ENCODE data around the gene PDE1A. TPM values are rescaled to one million over a fixed set of nuclear protein-coding genes. Genes with fewer than 3 reads are reported as not detected.

Gene PDE1A
- polyA plus RNA-seq, 1 of the 3 experiments (the other 2 are of a cell fraction), result 0.08 TPM

GRCh38 chr2:182148344-182148743 is 278.5 kb downstream of the PDE1A start:
- Histone ChIP-seq H3K9ac (no peak overlapping the region), H3K79me2 (ENCODE audit: insufficient read depth) (no peaks in the 10 kb centered on the region), H3K4me1 (ENCODE audit: control insufficient read depth in 1 of 2, insufficient read depth in 2 of 2, low read depth in 1 of 2, low read length in 1 of 2) (peaks cover 4 to 11% of the 10 kb centered on the region in 2 experiments; a peak in 3 of 4 replicates), H2AFZ (ENCODE audit: low read depth) (peak overlapping the region; percentile 27; the same call in 1 of the 2 replicates), H3K9me3 (no peaks in the 10 kb centered on the region), H3K36me3 (replicated peaks in 1 of 2; ENCODE audit: control insufficient read depth in 1 of 2, insufficient read depth in 2 of 2, low read length in 1 of 2) (no peaks in the 10 kb centered on the region), H3K4me2 (no peak overlapping the region), H3K27me3 (ENCODE audit: insufficient read depth) (no peaks in the 10 kb centered on the region), H3K4me3 (ENCODE audit: low read depth in 2 of 2, low read length in 1 of 2) (no peak overlapping the region), H4K20me1 (ENCODE audit: insufficient read depth) (no peaks in the 10 kb centered on the region), H3K27ac (ENCODE audit: low read depth in 2 of 2, low read length in 1 of 2) (no peak overlapping the region), H3F3A (replicated peaks; ENCODE audit: insufficient read depth) (no peaks in the 10 kb centered on the region), H3K9me2 (no peaks in the 10 kb centered on the region)
- no peak for DNase-seq
- POLR2A ChIA-PET, result no interaction called here
- no peak for TF ChIP-seq MEF2A (IDR thresholded peaks at IDR 0.05; ENCODE audit: borderline replicate concordance, low read depth)
- TF ChIP-seq SMC3 (IDR thresholded peaks at IDR 0.05; ENCODE audit: low read depth, low read length), result no peak
- TF ChIP-seq, protein P1, sequence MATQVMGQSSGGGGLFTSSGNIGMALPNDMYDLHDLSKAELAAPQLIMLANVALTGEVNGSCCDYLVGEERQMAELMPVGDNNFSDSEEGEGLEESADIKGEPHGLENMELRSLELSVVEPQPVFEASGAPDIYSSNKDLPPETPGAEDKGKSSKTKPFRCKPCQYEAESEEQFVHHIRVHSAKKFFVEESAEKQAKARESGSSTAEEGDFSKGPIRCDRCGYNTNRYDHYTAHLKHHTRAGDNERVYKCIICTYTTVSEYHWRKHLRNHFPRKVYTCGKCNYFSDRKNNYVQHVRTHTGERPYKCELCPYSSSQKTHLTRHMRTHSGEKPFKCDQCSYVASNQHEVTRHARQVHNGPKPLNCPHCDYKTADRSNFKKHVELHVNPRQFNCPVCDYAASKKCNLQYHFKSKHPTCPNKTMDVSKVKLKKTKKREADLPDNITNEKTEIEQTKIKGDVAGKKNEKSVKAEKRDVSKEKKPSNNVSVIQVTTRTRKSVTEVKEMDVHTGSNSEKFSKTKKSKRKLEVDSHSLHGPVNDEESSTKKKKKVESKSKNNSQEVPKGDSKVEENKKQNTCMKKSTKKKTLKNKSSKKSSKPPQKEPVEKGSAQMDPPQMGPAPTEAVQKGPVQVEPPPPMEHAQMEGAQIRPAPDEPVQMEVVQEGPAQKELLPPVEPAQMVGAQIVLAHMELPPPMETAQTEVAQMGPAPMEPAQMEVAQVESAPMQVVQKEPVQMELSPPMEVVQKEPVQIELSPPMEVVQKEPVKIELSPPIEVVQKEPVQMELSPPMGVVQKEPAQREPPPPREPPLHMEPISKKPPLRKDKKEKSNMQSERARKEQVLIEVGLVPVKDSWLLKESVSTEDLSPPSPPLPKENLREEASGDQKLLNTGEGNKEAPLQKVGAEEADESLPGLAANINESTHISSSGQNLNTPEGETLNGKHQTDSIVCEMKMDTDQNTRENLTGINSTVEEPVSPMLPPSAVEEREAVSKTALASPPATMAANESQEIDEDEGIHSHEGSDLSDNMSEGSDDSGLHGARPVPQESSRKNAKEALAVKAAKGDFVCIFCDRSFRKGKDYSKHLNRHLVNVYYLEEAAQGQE (IDR thresholded peaks at IDR 0.05; ENCODE audit: low read depth, low read length), result no peak
- TF ChIP-seq ZBTB33 (IDR thresholded peaks at IDR 0.05; ENCODE audit: borderline replicate concordance, low read depth), result no peak
- no peak for TF ChIP-seq NRF1 (IDR thresholded peaks at IDR 0.05; ENCODE audit: low read depth, low read length)
- TF ChIP-seq, protein P2, sequence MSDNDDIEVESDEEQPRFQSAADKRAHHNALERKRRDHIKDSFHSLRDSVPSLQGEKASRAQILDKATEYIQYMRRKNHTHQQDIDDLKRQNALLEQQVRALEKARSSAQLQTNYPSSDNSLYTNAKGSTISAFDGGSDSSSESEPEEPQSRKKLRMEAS (IDR thresholded peaks at IDR 0.05; ENCODE audit: low read depth), result no peak
- TF ChIP-seq GATA2 (CRISPR knock-in tag; IDR thresholded peaks at IDR 0.05), result no peak
- no peak for TF ChIP-seq SIN3A (IDR thresholded peaks at IDR 0.05; ENCODE audit: borderline replicate concordance, low read depth, low read length)
- TF ChIP-seq, protein P3, sequence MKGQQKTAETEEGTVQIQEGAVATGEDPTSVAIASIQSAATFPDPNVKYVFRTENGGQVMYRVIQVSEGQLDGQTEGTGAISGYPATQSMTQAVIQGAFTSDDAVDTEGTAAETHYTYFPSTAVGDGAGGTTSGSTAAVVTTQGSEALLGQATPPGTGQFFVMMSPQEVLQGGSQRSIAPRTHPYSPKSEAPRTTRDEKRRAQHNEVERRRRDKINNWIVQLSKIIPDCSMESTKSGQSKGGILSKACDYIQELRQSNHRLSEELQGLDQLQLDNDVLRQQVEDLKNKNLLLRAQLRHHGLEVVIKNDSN (IDR thresholded peaks at IDR 0.05; ENCODE audit: borderline replicate concordance, low read depth), result no peak
- no peak for TF ChIP-seq RCOR1 (IDR thresholded peaks at IDR 0.05; ENCODE audit: low read length)
- TF ChIP-seq RAD21 (IDR thresholded peaks at IDR 0.05; ENCODE audit: low read length), result no peak
- TF ChIP-seq, protein P4, sequence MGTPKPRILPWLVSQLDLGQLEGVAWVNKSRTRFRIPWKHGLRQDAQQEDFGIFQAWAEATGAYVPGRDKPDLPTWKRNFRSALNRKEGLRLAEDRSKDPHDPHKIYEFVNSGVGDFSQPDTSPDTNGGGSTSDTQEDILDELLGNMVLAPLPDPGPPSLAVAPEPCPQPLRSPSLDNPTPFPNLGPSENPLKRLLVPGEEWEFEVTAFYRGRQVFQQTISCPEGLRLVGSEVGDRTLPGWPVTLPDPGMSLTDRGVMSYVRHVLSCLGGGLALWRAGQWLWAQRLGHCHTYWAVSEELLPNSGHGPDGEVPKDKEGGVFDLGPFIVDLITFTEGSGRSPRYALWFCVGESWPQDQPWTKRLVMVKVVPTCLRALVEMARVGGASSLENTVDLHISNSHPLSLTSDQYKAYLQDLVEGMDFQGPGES (IDR thresholded peaks at IDR 0.05; ENCODE audit: low read depth, low read length), result no peak
- TF ChIP-seq JUND (IDR thresholded peaks at IDR 0.05), result no peak
- 56% methylated on average over 2 of the region's 2 CpGs for WGBS (ENCODE audit: low lambda C conversion rate)
- CTCF ChIA-PET, result interaction anchor here (0.6 to 1.0 kb wide), 2 partner anchors 518 to 1018 kb away, joined by 3 read pairs; no protein-coding TSS in a partner anchor

Data from SK-N-SH (cell line).